Esophagus squamous epithelium (tissue), 5 donors: ENCODE data around the gene PGRMC2. TPM values are rescaled to one million over a fixed set of nuclear protein-coding genes. Genes with fewer than 3 reads are reported as not detected.

Experiments used
- DNase-seq: peaks from one replicate; lab custom pipeline; 2025; lab: John Stamatoyannopoulos, UW
- H3K27ac ChIP-seq, 4 donors: fragments of 200-600 bp; sonication (generic); one replicate each; pipeline ENCODE4 v1.5.1; 2016 to 2019; ENCODE audit warnings: mild to moderate bottlenecking in 1 of 4
- H3K27me3 ChIP-seq, 4 donors: fragments of 200-600 bp; sonication (generic); 1 replicate in 3 of 4; 2 replicates in 1 of 4; pipeline versions ENCODE4 v1.5.1 to v1.6.0; 2017 to 2021; ENCODE audit warnings: antibody characterized with exemption in 1 of 4
- H3K36me3 ChIP-seq, 3 donors: fragments of 200-600 bp; sonication (generic); one replicate each; pipeline ENCODE4 v1.5.1; 2016 to 2019
- H3K4me1 ChIP-seq, 3 donors: fragments of 200-600 bp; sonication (generic); one replicate each; pipeline ENCODE4 v1.5.1; 2017 to 2019
- H3K4me3 ChIP-seq, 4 donors: fragments of 200-600 bp; sonication (generic); 1 replicate in 3 of 4; 2 replicates in 1 of 4; pipeline ENCODE4 v1.5.1; 2016 to 2019; ENCODE audit warnings: mild to moderate bottlenecking in 2 of 4, moderate library complexity in 1 of 4
- H3K9me3 ChIP-seq, 3 donors: fragments of 200-600 bp; sonication (generic); one replicate each; pipeline ENCODE4 v1.5.1; 2016 to 2019
- CTCF ChIP-seq, 6 experiments: fragments of 450-650 bp in 4 of 6; fragments of 200-600 bp in 2 of 6; sonication (generic) in 2 of 6; IDR thresholded peaks; one replicate each; pipeline ENCODE4 v1.5.1; 2016 to 2019; ENCODE audit warnings: antibody characterized with exemption in 6 of 6, mild to moderate bottlenecking in 4 of 6, moderate library complexity in 4 of 6
- POLR2A ChIP-seq, 4 donors: fragments of 450-650 bp; IDR thresholded peaks; one replicate each; pipeline ENCODE4 v1.6.1; 2017; ENCODE audit warnings: antibody characterized with exemption in 4 of 4, mild to moderate bottlenecking in 4 of 4, moderate library complexity in 3 of 4
- WGBS, 2 donors: methylation state at CpG; one replicate each; pipeline ENCODE4 v1.1.5; 2018; 5-methylcytosine and 5-hydroxymethylcytosine counted together
- intact Hi-C: fragments of 100-400 bp; cut with DNase I; formaldehyde crosslinking; loops from one replicate; pipeline ENCODE4 v1.15.0; 2022
- total RNA-seq, 4 donors: library from RNA; depleted of rRNA; stranded (reverse); fragments of >200 nt; gene quantifications; one replicate each; pipeline ENCODE4 v1.1.0, GENCODE V29; 2016
- donor health status: DM: yes; HTN: yes; CAD: no.

Gene PGRMC2
- total RNA-seq, 4 donors from 2014 or later = 13.6 to 39.3 (median 23.0) TPM

GRCh38 chr4:128329638-128330037 lies 42.0 kb upstream of the PGRMC2 start:
- Histone ChIP-seq H3K4me1 (no peaks in the 10 kb centered on the region), H3K4me3 (no peak overlapping the region), H3K9me3 (no peaks in the 10 kb centered on the region), H3K36me3 (no peaks in the 10 kb centered on the region), H3K27ac (no peak overlapping the region), H3K27me3 (no peaks in the 10 kb centered on the region)
- WGBS, 2 donors = 67 to 71% methylated on average over 4 of the region's 4 CpGs
- no peak for TF ChIP-seq CTCF (IDR thresholded peaks at IDR 0.05)
- TF ChIP-seq POLR2A (IDR thresholded peaks at IDR 0.05) = no peak
- DNase-seq = no peak
- intact Hi-C loops = no loop called here

- intact Hi-C loops = no loop called here
- H3K4me3 ChIP-seq = no peak overlapping the region
- WGBS, 2 donors = 88% methylated on average over 5 to 6 of the region's 6 CpGs
- no peaks in the 10 kb centered on the region for H3K4me1 ChIP-seq
- no peak for DNase-seq
- H3K27me3 ChIP-seq = no peaks in the 10 kb centered on the region
- no peak for TF ChIP-seq CTCF (IDR thresholded peaks at IDR 0.05)
- TF ChIP-seq POLR2A (IDR thresholded peaks at IDR 0.05) = no peak
- no peaks in the 10 kb centered on the region for H3K9me3 ChIP-seq
- no peak overlapping the region for H3K27ac ChIP-seq
- H3K36me3 ChIP-seq = peaks cover 0 to 12% (median 0%) of the 10 kb centered on the region in 3 donors
Observed at GRCh38 chr4:128328106-128328505, 40.5 kb upstream of the PGRMC2 start.

- Histone ChIP-seq H3K27ac (no peak overlapping the region), H3K4me1 (no peaks in the 10 kb centered on the region), H3K4me3 (no peak overlapping the region), H3K27me3 (no peaks in the 10 kb centered on the region), H3K36me3 (peaks cover 0 to 16% (median 0%) of the 10 kb centered on the region in 3 donors), H3K9me3 (no peaks in the 10 kb centered on the region)
- 60 to 83% methylated on average over 1 of the region's 1 CpG for WGBS, 2 donors
- DNase-seq = no peak
- intact Hi-C loops = no loop called here
- TF ChIP-seq POLR2A (IDR thresholded peaks at IDR 0.05) = no peak
- no peak for TF ChIP-seq CTCF (IDR thresholded peaks at IDR 0.05)
Observed at GRCh38 chr4:128323401-128323800, 35.8 kb upstream of the PGRMC2 start.

GRCh38 chr4:128322986-128323385 lies 35.4 kb upstream of the PGRMC2 start:
- H3K4me3 ChIP-seq = no peak overlapping the region
- no peak for DNase-seq
- H3K27ac ChIP-seq = no peak overlapping the region
- H3K4me1 ChIP-seq = no peaks in the 10 kb centered on the region
- intact Hi-C loops = no loop called here
- 61 to 81% methylated on average over 2 of the region's 2 CpGs for WGBS, 2 donors
- no peak for TF ChIP-seq POLR2A (IDR thresholded peaks at IDR 0.05)
- TF ChIP-seq CTCF (IDR thresholded peaks at IDR 0.05) = no peak
- H3K27me3 ChIP-seq = no peaks in the 10 kb centered on the region
- peaks cover 0 to 16% (median 0%) of the 10 kb centered on the region in 3 donors for H3K36me3 ChIP-seq
- no peaks in the 10 kb centered on the region for H3K9me3 ChIP-seq

- intact Hi-C loops = no loop called here
Observed at GRCh38 chr4:128322311-128322710, 34.7 kb upstream of the PGRMC2 start.

More at GRCh38 chr4:128322311-128322710, 34.7 kb upstream of the PGRMC2 start:
- Histone ChIP-seq H3K4me1 (no peaks in the 10 kb centered on the region), H3K27ac (no peak overlapping the region), H3K4me3 (no peak overlapping the region), H3K36me3 (peaks cover 0 to 16% (median 0%) of the 10 kb centered on the region in 3 donors), H3K27me3 (no peaks in the 10 kb centered on the region), H3K9me3 (no peaks in the 10 kb centered on the region)
- WGBS, 2 donors = 61 to 64% methylated on average over 2 of the region's 2 CpGs
- DNase-seq = no peak
- TF ChIP-seq CTCF (IDR thresholded peaks at IDR 0.05) = no peak
- TF ChIP-seq POLR2A (IDR thresholded peaks at IDR 0.05) = no peak
